Panc1 (cell line): ENCODE data around the gene AFG1L.

Experiments used
- POLR2AphosphoS5 ChIP-seq: IDR thresholded peaks from 2 replicates; pipeline ENCODE4 v1.6.1; 2012; ENCODE audit warnings: mild to moderate bottlenecking, low read depth, low read length, moderate library complexity
- REST ChIP-seq, 2 experiments: IDR thresholded peaks; 2 replicates each; pipeline ENCODE4 v1.6.1; 2011 to 2012; ENCODE audit warnings: low read depth in 2 of 2, control low read depth in 1 of 2, low read length in 1 of 2, mild to moderate bottlenecking in 1 of 2, moderate library complexity in 1 of 2; ENCODE audit not compliant: insufficient read depth in 1 of 2
- TF ChIP-seq, protein P1 (sequence below): fragments of 450-650 bp; IDR thresholded peaks from 2 replicates; pipeline ENCODE4 v1.5.1; 2017; ENCODE audit warnings: mild to moderate bottlenecking

DNA sequence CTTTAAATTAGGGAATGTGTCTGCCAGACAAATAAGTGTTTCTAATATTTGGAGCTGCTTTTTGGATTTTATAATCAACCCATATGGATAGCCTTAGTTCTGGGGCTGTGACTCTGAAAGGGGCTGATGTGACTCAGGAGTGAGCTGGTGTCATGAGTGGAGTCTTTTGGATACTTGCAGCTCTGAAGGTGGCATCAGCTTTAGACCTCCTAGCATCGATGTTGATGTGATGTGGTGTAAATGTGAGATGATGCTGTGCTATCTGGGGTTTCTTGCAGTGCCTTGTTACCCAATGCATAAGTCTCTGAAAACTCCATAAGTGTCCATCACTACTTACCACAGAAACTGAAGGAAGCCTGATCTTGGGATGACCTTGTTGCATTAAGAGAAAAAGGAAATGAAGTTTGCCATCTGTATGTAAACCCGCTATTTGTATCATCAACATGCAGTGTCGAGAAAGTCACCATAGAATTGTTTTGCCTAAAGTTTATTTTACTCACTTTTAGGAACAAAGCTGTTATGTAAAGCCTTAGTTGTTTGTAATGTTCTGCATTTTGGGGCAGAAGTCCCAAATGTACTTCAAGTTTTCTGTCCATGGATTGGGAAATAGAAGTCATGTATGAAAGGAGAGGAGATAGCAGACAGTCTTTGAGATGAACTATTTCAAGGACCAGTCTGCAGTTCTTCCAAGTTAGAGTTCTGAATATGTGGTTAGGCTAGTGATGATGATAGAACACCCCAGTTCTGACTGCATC is 273.9 kb downstream of the AFG1L start:
- TF ChIP-seq REST (IDR thresholded peaks at IDR 0.05; ENCODE audit: insufficient read depth in 1 of 2, low read depth in 2 of 2, low read length in 1 of 2) = no peak
- TF ChIP-seq, protein P1, sequence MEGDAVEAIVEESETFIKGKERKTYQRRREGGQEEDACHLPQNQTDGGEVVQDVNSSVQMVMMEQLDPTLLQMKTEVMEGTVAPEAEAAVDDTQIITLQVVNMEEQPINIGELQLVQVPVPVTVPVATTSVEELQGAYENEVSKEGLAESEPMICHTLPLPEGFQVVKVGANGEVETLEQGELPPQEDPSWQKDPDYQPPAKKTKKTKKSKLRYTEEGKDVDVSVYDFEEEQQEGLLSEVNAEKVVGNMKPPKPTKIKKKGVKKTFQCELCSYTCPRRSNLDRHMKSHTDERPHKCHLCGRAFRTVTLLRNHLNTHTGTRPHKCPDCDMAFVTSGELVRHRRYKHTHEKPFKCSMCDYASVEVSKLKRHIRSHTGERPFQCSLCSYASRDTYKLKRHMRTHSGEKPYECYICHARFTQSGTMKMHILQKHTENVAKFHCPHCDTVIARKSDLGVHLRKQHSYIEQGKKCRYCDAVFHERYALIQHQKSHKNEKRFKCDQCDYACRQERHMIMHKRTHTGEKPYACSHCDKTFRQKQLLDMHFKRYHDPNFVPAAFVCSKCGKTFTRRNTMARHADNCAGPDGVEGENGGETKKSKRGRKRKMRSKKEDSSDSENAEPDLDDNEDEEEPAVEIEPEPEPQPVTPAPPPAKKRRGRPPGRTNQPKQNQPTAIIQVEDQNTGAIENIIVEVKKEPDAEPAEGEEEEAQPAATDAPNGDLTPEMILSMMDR = no peak; the same call in 1 of the 2 replicates
- TF ChIP-seq POLR2AphosphoS5 = no peak
